ENCODE results near the gene IFT74.

The IFT74 gene

GRCh38 chr9:27073841-27074728 is 117.9 kb downstream of the IFT74 start:
- H3K36me3 ChIP-seq = no peaks in the 10 kb centered on the region
- no peaks in the 10 kb centered on the region for H3K9me3 ChIP-seq
- no peak overlapping the region for H3K27ac ChIP-seq
- no peak overlapping the region for H3K4me3 ChIP-seq (ENCODE audit: low read depth in 1 of 2, low read length in 1 of 2)
- H3K27me3 ChIP-seq = no peaks in the 10 kb centered on the region
- no peak for TF ChIP-seq CTCF (IDR thresholded peaks at IDR 0.05)
- H3K4me1 ChIP-seq (ENCODE audit: control insufficient read depth in 1 of 2, insufficient read depth in 1 of 2, low read depth in 1 of 2, low read length in 1 of 2) = no peaks in the 10 kb centered on the region

- no peak overlapping the region for H3K4me3 ChIP-seq (ENCODE audit: low read depth in 1 of 2, low read length in 1 of 2)
- TF ChIP-seq CTCF (IDR thresholded peaks at IDR 0.05) = no peak
- H3K27ac ChIP-seq = no peak overlapping the region
- H3K9me3 ChIP-seq = no peaks in the 10 kb centered on the region
- H3K27me3 ChIP-seq = no peaks in the 10 kb centered on the region
- no peaks in the 10 kb centered on the region for H3K4me1 ChIP-seq (ENCODE audit: control insufficient read depth in 1 of 2, insufficient read depth in 1 of 2, low read depth in 1 of 2, low read length in 1 of 2)
- H3K36me3 ChIP-seq = no peaks in the 10 kb centered on the region
Measured at GRCh38 chr9:27078685-27079084, 122.5 kb downstream of the IFT74 start.

- no peaks in the 10 kb centered on the region for H3K27me3 ChIP-seq
- H3K4me3 ChIP-seq (ENCODE audit: low read depth in 1 of 2, low read length in 1 of 2) = no peak overlapping the region
- no peaks in the 10 kb centered on the region for H3K9me3 ChIP-seq
- no peak for TF ChIP-seq CTCF (IDR thresholded peaks at IDR 0.05)
- H3K4me1 ChIP-seq (ENCODE audit: control insufficient read depth in 1 of 2, insufficient read depth in 1 of 2, low read depth in 1 of 2, low read length in 1 of 2) = no peaks in the 10 kb centered on the region
- no peaks in the 10 kb centered on the region for H3K36me3 ChIP-seq
- H3K27ac ChIP-seq = no peak overlapping the region
Measured at GRCh38 chr9:27085456-27085855, 129.2 kb downstream of the IFT74 start.

GRCh38 chr9:27086818-27087680 is 130.8 kb downstream of the IFT74 start:
- no peaks in the 10 kb centered on the region for H3K36me3 ChIP-seq
- no peak overlapping the region for H3K4me3 ChIP-seq (ENCODE audit: low read depth in 1 of 2, low read length in 1 of 2)
- H3K4me1 ChIP-seq (ENCODE audit: control insufficient read depth in 1 of 2, insufficient read depth in 1 of 2, low read depth in 1 of 2, low read length in 1 of 2) = no peaks in the 10 kb centered on the region
- no peaks in the 10 kb centered on the region for H3K9me3 ChIP-seq
- TF ChIP-seq CTCF (IDR thresholded peaks at IDR 0.05) = no peak
- no peak overlapping the region for H3K27ac ChIP-seq
- H3K27me3 ChIP-seq = no peaks in the 10 kb centered on the region

- H3K4me1 ChIP-seq (ENCODE audit: control insufficient read depth in 1 of 2, insufficient read depth in 1 of 2, low read depth in 1 of 2, low read length in 1 of 2) = no peaks in the 10 kb centered on the region
- TF ChIP-seq CTCF (IDR thresholded peaks at IDR 0.05) = no peak
- H3K9me3 ChIP-seq = no peaks in the 10 kb centered on the region
- H3K27me3 ChIP-seq = peaks cover 5% of the 10 kb centered on the region
- no peak overlapping the region for H3K27ac ChIP-seq
- no peak overlapping the region for H3K4me3 ChIP-seq (ENCODE audit: low read depth in 1 of 2, low read length in 1 of 2)
- H3K36me3 ChIP-seq = no peaks in the 10 kb centered on the region
Measured at GRCh38 chr9:27088981-27089380, 132.8 kb downstream of the IFT74 start.
